Endothelial cell of umbilical vein (primary cell): ENCODE results near the gene EDEM2. TPM values are rescaled to one million over a fixed set of nuclear protein-coding genes. Genes with fewer than 3 reads are reported as not detected.

Experiments used
- BruUV-seq: library from RNA; stranded (reverse); fragments of 400-500 nt; replicated peaks from 2 replicates; lab custom pipeline; 2021; lab: Mats Ljungman, UMichigan
- CTCF ChIA-PET: fragments of 300-600, 350-600 bp; sonication (Branson Sonifier 250); formaldehyde crosslinking; loops from one replicate; lab custom pipeline; 2021; ENCODE audit warnings: antibody characterized with exemption, inconsistent platforms; lab: Charles Lee
- POLR2A ChIA-PET: fragments of 300-600, 350-600 bp; sonication (Branson Sonifier 250); formaldehyde crosslinking; loops from one replicate; lab custom pipeline; 2021; ENCODE audit warnings: antibody characterized with exemption, inconsistent platforms; lab: Charles Lee
- DNase-seq: peaks from one replicate; pipeline ENCODE4 v3.0.0-alpha.2; 2011; ENCODE audit warnings: low read depth, low spot score
- FAIRE-seq: peaks from 2 replicates; lab custom pipeline; 2011; peaks lifted over from hg19 to GRCh38; lab: Jason Lieb, UNC
- H2AFZ ChIP-seq: 2 replicates; pipeline ENCODE4 v1.6.0; 2012; ENCODE audit warnings: low read depth, low read length, control low read depth, inconsistent platforms
- H3K27ac ChIP-seq: 2 replicates; pipeline ENCODE4 v1.5.1; 2011; ENCODE audit warnings: low read depth, mild to moderate bottlenecking, control low read depth, low read length, moderate library complexity; ENCODE audit not compliant: insufficient read depth
- H3K27me3 ChIP-seq, 2 experiments: 2 replicates each; pipeline versions ENCODE4 v1.6.0 to v1.6.1; 2011; ENCODE audit warnings: low read length in 2 of 2, mixed read lengths in 1 of 2; ENCODE audit not compliant: control insufficient read depth in 2 of 2, insufficient read depth in 2 of 2
- H3K36me3 ChIP-seq, 2 experiments: 2 replicates in 1 of 2; 3 replicates in 1 of 2; pipeline ENCODE4 v1.5.1; 2011; ENCODE audit warnings: low read length in 2 of 2, mild to moderate bottlenecking in 1 of 2, moderate library complexity in 1 of 2; ENCODE audit not compliant: control insufficient read depth in 2 of 2, insufficient read depth in 2 of 2; ENCODE audit errors: extremely low read depth in 1 of 2
- H3K4me1 ChIP-seq: 3 replicates; pipeline ENCODE4 v1.5.1; 2011; ENCODE audit warnings: mild to moderate bottlenecking, low read length; ENCODE audit not compliant: control insufficient read depth, insufficient read depth; ENCODE audit errors: extremely low read depth
- H3K4me2 ChIP-seq: 2 replicates; pipeline ENCODE4 v1.6.1; 2011; ENCODE audit warnings: low read length, control low read depth, mixed read lengths; ENCODE audit not compliant: insufficient read depth
- H3K4me3 ChIP-seq, 3 experiments: fragments of 200-600 bp in 1 of 3; sonication (generic), shearing (Covaris generic) in 1 of 3; replicated peaks in 1 of 3; 2 replicates each; pipeline ENCODE4 v1.5.1; 2011 to 2016; ENCODE audit warnings: control low read depth in 3 of 3, low read length in 3 of 3, mild to moderate bottlenecking in 2 of 3, inconsistent platforms in 1 of 3, low read depth in 1 of 3, moderate library complexity in 1 of 3; ENCODE audit not compliant: insufficient read depth in 1 of 3
- H3K79me2 ChIP-seq: 2 replicates; pipeline ENCODE4 v1.6.0; 2012; ENCODE audit warnings: low read length, inconsistent platforms; ENCODE audit not compliant: control insufficient read depth, insufficient read depth
- H3K9ac ChIP-seq: replicated peaks from 2 replicates; pipeline ENCODE3; 2011; ENCODE audit warnings: low read length, control low read depth; ENCODE audit not compliant: insufficient read depth; ENCODE audit errors: extremely low read depth
- H3K9me1 ChIP-seq: replicated peaks from 3 replicates; pipeline ENCODE4 v1.6.0; 2011; ENCODE audit warnings: mild to moderate bottlenecking, low read length; ENCODE audit not compliant: control insufficient read depth, insufficient read depth; ENCODE audit errors: extremely low read depth
- H3K9me3 ChIP-seq: replicated peaks from 2 replicates; pipeline ENCODE4 v1.5.1; 2012; ENCODE audit warnings: low read length, inconsistent platforms; ENCODE audit not compliant: control insufficient read depth, insufficient read depth
- H4K20me1 ChIP-seq: replicated peaks from 2 replicates; pipeline ENCODE3; 2011; ENCODE audit warnings: mild to moderate bottlenecking, low read length; ENCODE audit not compliant: control insufficient read depth, insufficient read depth; ENCODE audit errors: extremely low read depth
- EZH2 ChIP-seq: IDR thresholded peaks from 2 replicates; pipeline ENCODE4 v1.6.1; 2012; ENCODE audit warnings: borderline replicate concordance, low read depth, mild to moderate bottlenecking, moderate library complexity, low read length, inconsistent platforms; ENCODE audit not compliant: severe bottlenecking
- FOS ChIP-seq: IDR thresholded peaks from 2 replicates; pipeline ENCODE4 v1.6.1; 2011; ENCODE audit warnings: mild to moderate bottlenecking, low read length, moderate library complexity, borderline replicate concordance; ENCODE audit not compliant: insufficient read depth
- GATA2 ChIP-seq: IDR thresholded peaks from 2 replicates; pipeline ENCODE4 v1.7.0; 2011; ENCODE audit warnings: low read depth, mild to moderate bottlenecking, moderate library complexity, mixed read lengths, low read length; ENCODE audit not compliant: insufficient read length, insufficient read depth
- JUN ChIP-seq: IDR thresholded peaks from 2 replicates; pipeline ENCODE4 v1.6.1; 2011; ENCODE audit warnings: borderline replicate concordance, low read depth; ENCODE audit not compliant: insufficient read length, insufficient read depth
- MYC ChIP-seq: IDR thresholded peaks from one replicate; pipeline ENCODE4 v1.6.1; 2011; ENCODE audit warnings: mild to moderate bottlenecking, low read depth, low read length
- POLR2A ChIP-seq: IDR thresholded peaks from 2 replicates; pipeline ENCODE4 v1.6.1; 2012; ENCODE audit warnings: low read depth, mild to moderate bottlenecking, control low read depth, low read length
- POLR2AphosphoS5 ChIP-seq: IDR thresholded peaks from 2 replicates; pipeline ENCODE4 v1.6.1; 2012; ENCODE audit warnings: low read depth, mild to moderate bottlenecking, control low read depth, low read length, moderate library complexity; ENCODE audit not compliant: insufficient read depth
- dilution Hi-C: fragments of 300-500 bp; cut with MboI; formaldehyde crosslinking; loops from one replicate; pipeline ENCODE4 v1.15.0; 2019; ENCODE audit warnings: low sequenced_read_pairs; ENCODE audit not compliant: extremely low pct_ligation_motif_present
- intact Hi-C: fragments of 100-400 bp; cut with micrococcal nuclease; formaldehyde crosslinking; loops from one replicate; pipeline ENCODE4 v1.10.0; 2022
- polyA plus RNA-seq, 4 experiments: library from polyadenylated mRNA; depleted of rRNA in 3 of 4; stranded (reverse) in 3 of 4; unstranded in 1 of 4; fragments of >200 nt; gene quantifications; 2 replicates each; pipeline versions ENCODE4 v1.2.1 to v1.2.3, GENCODE V29; 2011 to 2012; ENCODE audit warnings: missing spikeins in 1 of 4
- total RNA-seq: library from RNA; stranded (reverse); gene quantifications from 2 replicates; pipeline ENCODE4 v1.2.3, GENCODE V29; 2021
- TF ChIP-seq, protein P1 (sequence below): IDR thresholded peaks from 2 replicates; pipeline ENCODE4 v1.6.1; 2011; ENCODE audit not compliant: insufficient read depth, insufficient read length
- TF ChIP-seq, protein P2 (sequence below), 2 donors: IDR thresholded peaks; 1 replicate in 1 of 2; 2 replicates in 1 of 2; pipeline ENCODE4 v1.5.1; 2011; ENCODE audit warnings: low read length in 2 of 2, mild to moderate bottlenecking in 2 of 2, moderate library complexity in 2 of 2, control low read depth in 1 of 2, inconsistent platforms in 1 of 2, low read depth in 1 of 2; ENCODE audit not compliant: insufficient read depth in 1 of 2; ENCODE audit errors: extremely low read depth in 1 of 2

The EDEM2 gene
- total and polyA plus RNA-seq, 2 donors (not counting 3 experiments of a cell fraction or from before 2014, with no cell fraction given) = 29.1 to 39.5 TPM

DNA sequence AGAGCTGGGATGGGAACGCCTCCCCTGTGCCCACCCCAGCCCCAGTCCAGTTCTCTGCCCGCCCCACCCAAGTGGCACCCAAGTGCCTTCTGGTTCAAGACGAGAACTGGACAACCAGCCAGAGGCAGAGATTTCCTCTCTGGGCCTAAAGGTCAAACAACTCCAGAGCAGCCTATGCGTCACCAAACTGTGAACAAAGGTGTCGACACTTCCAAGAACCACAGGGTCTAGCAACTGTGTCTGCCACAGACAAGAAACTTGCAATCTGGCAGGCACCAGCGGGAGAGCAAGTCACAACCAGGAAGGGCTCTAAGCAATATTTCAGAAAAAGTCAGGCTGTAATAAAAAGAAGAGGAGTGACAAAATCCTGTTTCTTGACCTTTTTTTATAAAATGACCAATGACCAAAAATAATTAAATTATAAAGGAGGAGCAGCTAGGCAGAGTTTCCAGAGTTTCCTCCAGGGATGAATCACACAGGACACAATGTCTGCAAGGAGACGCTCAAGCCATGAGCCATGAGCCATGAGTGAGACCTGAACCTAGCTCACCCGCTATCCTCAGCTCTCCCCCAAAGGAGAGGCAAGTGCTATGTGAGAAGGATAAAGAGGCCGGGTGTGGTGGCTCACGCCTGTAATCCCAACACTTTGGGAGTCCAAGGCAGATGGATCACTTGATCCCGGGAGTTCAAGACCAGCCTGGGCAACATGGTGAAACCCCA is 11.1 kb downstream of the EDEM2 start:
- Histone ChIP-seq H2AFZ (peak overlapping the region; percentile 50), H3K27me3 (no peaks in the 10 kb centered on the region), H3K9me3 (no peaks in the 10 kb centered on the region), H3K4me2 (peak overlapping the region; percentile 73), H3K27ac (peak overlapping the region; percentile 97), H3K9ac (peak overlapping the region; percentile 75), H3K4me1 (peaks cover 34% of the 10 kb centered on the region), H3K36me3 (peaks cover 7 to 16% of the 10 kb centered on the region in 2 experiments), H3K4me3 (no peak overlapping the region), H3K79me2 (no peaks in the 10 kb centered on the region), H3K9me1 (no peaks in the 10 kb centered on the region), H4K20me1 (no peaks in the 10 kb centered on the region)
- dilution Hi-C loops = no loop called here
- TF ChIP-seq POLR2A (peak; percentile 33), POLR2AphosphoS5 (peak; percentile 58), FOS (peak; percentile 90), JUN (peak; percentile 67)
- TF ChIP-seq, protein P1, sequence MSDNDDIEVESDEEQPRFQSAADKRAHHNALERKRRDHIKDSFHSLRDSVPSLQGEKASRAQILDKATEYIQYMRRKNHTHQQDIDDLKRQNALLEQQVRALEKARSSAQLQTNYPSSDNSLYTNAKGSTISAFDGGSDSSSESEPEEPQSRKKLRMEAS = no peak
- POLR2A ChIA-PET = interaction anchor here (1.0 kb wide), 1 partner anchor 11 kb away, joined by 3 read pairs; the partner anchor contains the start of gene EDEM2
- DNase-seq (peak; percentile 88), FAIRE-seq (peak; percentile 96)
- intact Hi-C loops = loop anchor here (1.0 to 5.0 kb wide), 4 partner anchors 16 to 264 kb away; partner anchors contain the start of genes GGT7, PROCR and TRPC4AP
- TSS peak; percentile 21 for BruUV-seq
- CTCF ChIA-PET = interaction anchor here (1.0 to 2.8 kb wide), 8 partner anchors 9 to 133 kb away, joined by 3 to 58 read pairs (median 4); no protein-coding TSS in a partner anchor

DNA sequence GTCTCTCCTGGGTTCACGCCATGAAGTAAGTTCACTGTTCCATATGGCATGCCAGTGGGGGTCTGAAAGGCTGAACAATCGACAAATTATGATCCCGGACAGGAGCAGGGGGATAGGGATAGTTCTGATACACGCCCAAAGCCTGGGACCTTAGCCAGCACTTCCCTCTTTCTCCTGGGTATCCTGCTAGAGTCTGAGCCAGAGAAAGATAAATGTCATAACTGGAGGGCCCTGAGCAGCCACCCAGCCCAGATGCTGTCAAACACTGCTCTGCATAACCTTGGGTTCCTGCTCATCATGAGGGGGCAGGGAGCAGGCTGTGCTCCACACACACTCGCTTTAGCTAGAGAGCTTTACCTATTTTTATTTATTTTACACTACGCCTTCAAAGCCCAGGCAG is 12.3 kb downstream of the EDEM2 start:
- DNase-seq = no peak
- CTCF ChIA-PET = interaction anchor here (1.2 to 4.8 kb wide), 4 partner anchors 17 to 39 kb away, joined by 4 to 59 read pairs (median 32); no protein-coding TSS in a partner anchor
- Histone ChIP-seq H3K4me3 (peak overlapping the region in 1 of 3 experiments; percentile 2), H3K79me2 (no peaks in the 10 kb centered on the region), H3K27ac (peak overlapping the region; percentile 97), H3K9ac (peak overlapping the region; percentile 53), H3K27me3 (no peaks in the 10 kb centered on the region), H3K4me1 (peaks cover 39% of the 10 kb centered on the region), H4K20me1 (no peaks in the 10 kb centered on the region), H3K4me2 (peak overlapping the region; percentile 51), H3K36me3 (peaks cover 9 to 16% of the 10 kb centered on the region in 2 experiments), H2AFZ (peak overlapping the region; percentile 7), H3K9me1 (no peaks in the 10 kb centered on the region), H3K9me3 (no peaks in the 10 kb centered on the region)
- peak; percentile 85 for FAIRE-seq
- POLR2A ChIA-PET = no interaction called here
- TF ChIP-seq, protein P2, sequence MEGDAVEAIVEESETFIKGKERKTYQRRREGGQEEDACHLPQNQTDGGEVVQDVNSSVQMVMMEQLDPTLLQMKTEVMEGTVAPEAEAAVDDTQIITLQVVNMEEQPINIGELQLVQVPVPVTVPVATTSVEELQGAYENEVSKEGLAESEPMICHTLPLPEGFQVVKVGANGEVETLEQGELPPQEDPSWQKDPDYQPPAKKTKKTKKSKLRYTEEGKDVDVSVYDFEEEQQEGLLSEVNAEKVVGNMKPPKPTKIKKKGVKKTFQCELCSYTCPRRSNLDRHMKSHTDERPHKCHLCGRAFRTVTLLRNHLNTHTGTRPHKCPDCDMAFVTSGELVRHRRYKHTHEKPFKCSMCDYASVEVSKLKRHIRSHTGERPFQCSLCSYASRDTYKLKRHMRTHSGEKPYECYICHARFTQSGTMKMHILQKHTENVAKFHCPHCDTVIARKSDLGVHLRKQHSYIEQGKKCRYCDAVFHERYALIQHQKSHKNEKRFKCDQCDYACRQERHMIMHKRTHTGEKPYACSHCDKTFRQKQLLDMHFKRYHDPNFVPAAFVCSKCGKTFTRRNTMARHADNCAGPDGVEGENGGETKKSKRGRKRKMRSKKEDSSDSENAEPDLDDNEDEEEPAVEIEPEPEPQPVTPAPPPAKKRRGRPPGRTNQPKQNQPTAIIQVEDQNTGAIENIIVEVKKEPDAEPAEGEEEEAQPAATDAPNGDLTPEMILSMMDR (IDR thresholded peaks at IDR 0.05; ENCODE audit: extremely low read depth in 1 of 2, insufficient read depth in 1 of 2, low read depth in 1 of 2, low read length in 2 of 2) = no peak
- no peak for TF ChIP-seq EZH2
- TF ChIP-seq POLR2A = no peak
- TF ChIP-seq GATA2 = no peak
- no peak for TF ChIP-seq MYC
- TF ChIP-seq, protein P1 = no peak
- no peak for TF ChIP-seq JUN
- TF ChIP-seq FOS = no peak
- TF ChIP-seq POLR2AphosphoS5 = no peak
- intact Hi-C loops = loop anchor here (1.0 to 5.0 kb wide), 3 partner anchors 15 to 263 kb away; partner anchors contain the start of genes GGT7 and PROCR
- dilution Hi-C loops = no loop called here
- BruUV-seq = TSS peak; percentile 67
